Keratinocyte (primary cell): ENCODE data around the gene CPA3. TPM values are rescaled to one million over a fixed set of nuclear protein-coding genes. Genes with fewer than 3 reads are reported as not detected.

ENCODE experiments used
- DNase-seq: peaks from one replicate; pipeline ENCODE4 v3.0.0-alpha.2; 2011; ENCODE audit warnings: low read depth, missing footprints, low spot score
- FAIRE-seq: peaks from 2 replicates; lab custom pipeline; 2011; peaks lifted over from hg19 to GRCh38; lab: Jason Lieb, UNC
- H2AFZ ChIP-seq: 2 replicates; pipeline ENCODE4 v1.6.0; 2012; ENCODE audit warnings: low read length, control low read depth, inconsistent platforms; ENCODE audit not compliant: control insufficient read depth
- H3K27ac ChIP-seq: 2 replicates; pipeline ENCODE4 v1.5.1; 2011; ENCODE audit warnings: low read length; ENCODE audit not compliant: control insufficient read depth, insufficient read depth
- H3K27me3 ChIP-seq: 3 replicates; pipeline ENCODE4 v1.6.0; 2011; ENCODE audit warnings: low read length; ENCODE audit not compliant: control insufficient read depth, insufficient read depth; ENCODE audit errors: extremely low read depth
- H3K36me3 ChIP-seq, 2 experiments: 2 replicates in 1 of 2; 3 replicates in 1 of 2; pipeline ENCODE4 v1.5.1; 2011; ENCODE audit warnings: low read length in 2 of 2, mild to moderate bottlenecking in 1 of 2; ENCODE audit not compliant: control insufficient read depth in 2 of 2, insufficient read depth in 2 of 2; ENCODE audit errors: extremely low read depth in 1 of 2
- H3K4me1 ChIP-seq: 3 replicates; pipeline ENCODE4 v1.5.1; 2011; ENCODE audit warnings: low read length; ENCODE audit not compliant: control insufficient read depth, insufficient read depth; ENCODE audit errors: extremely low read depth
- H3K4me2 ChIP-seq: 3 replicates; pipeline ENCODE4 v1.6.0; 2011; ENCODE audit warnings: low read depth, low read length; ENCODE audit not compliant: control insufficient read depth, insufficient read depth; ENCODE audit errors: extremely low read depth
- H3K4me3 ChIP-seq, 3 experiments: fragments of 200-600 bp in 1 of 3; sonication (generic) in 1 of 3; 2 replicates in 2 of 3; 3 replicates in 1 of 3; pipeline ENCODE4 v1.5.1; 2011 to 2016; ENCODE audit warnings: low read length in 3 of 3, mild to moderate bottlenecking in 3 of 3, control low read depth in 2 of 3, inconsistent platforms in 1 of 3, low read depth in 1 of 3, mixed read lengths in 1 of 3, mixed run types in 1 of 3, moderate library complexity in 1 of 3; ENCODE audit not compliant: control insufficient read depth in 2 of 3, insufficient read depth in 2 of 3; ENCODE audit errors: extremely low read depth in 1 of 3
- H3K79me2 ChIP-seq: 2 replicates; pipeline ENCODE4 v1.6.0; 2012; ENCODE audit warnings: low read length; ENCODE audit not compliant: control insufficient read depth, insufficient read depth
- H3K9ac ChIP-seq: 3 replicates; pipeline ENCODE4 v1.6.0; 2011; ENCODE audit warnings: low read length; ENCODE audit not compliant: control insufficient read depth, insufficient read depth; ENCODE audit errors: extremely low read depth
- H3K9me1 ChIP-seq: 3 replicates; pipeline ENCODE4 v1.6.0; 2011; ENCODE audit warnings: low read length; ENCODE audit not compliant: control insufficient read depth, insufficient read depth; ENCODE audit errors: extremely low read depth
- H3K9me3 ChIP-seq: 2 replicates; pipeline ENCODE4 v1.5.1; 2012; ENCODE audit warnings: low read depth, low read length; ENCODE audit not compliant: control insufficient read depth
- H4K20me1 ChIP-seq: 3 replicates; pipeline ENCODE4 v1.6.0; 2011; ENCODE audit warnings: low read length; ENCODE audit not compliant: control insufficient read depth, insufficient read depth; ENCODE audit errors: extremely low read depth
- CTCF ChIP-seq, 3 experiments: IDR thresholded peaks in 1 of 3; conservative IDR thresholded peaks in 1 of 3; optimal IDR thresholded peaks in 1 of 3; 2 replicates in 2 of 3; 3 replicates in 1 of 3; pipeline versions ENCODE3 to v1.5.1; 2011; ENCODE audit warnings: low read length in 3 of 3, mild to moderate bottlenecking in 3 of 3, moderate library complexity in 2 of 3, control low read depth in 1 of 3, inconsistent platforms in 1 of 3; ENCODE audit not compliant: insufficient read depth in 2 of 3; ENCODE audit errors: extremely low read depth in 1 of 3
- EZH2 ChIP-seq: IDR thresholded peaks from one replicate; pipeline ENCODE4 v1.6.1; 2012; ENCODE audit warnings: inconsistent platforms, mild to moderate bottlenecking, low read length, moderate library complexity
- dilution Hi-C: fragments of 300-500 bp; cut with MboI; formaldehyde crosslinking; loops from one replicate; pipeline ENCODE4 v1.7.0; 2020; ENCODE audit warnings: low sequenced_read_pairs; ENCODE audit not compliant: extremely low pct_ligation_motif_present
- polyA plus RNA-seq, 5 experiments: library from polyadenylated mRNA; depleted of rRNA in 3 of 5; stranded (reverse) in 3 of 5; stranded (forward) in 1 of 5; unstranded in 1 of 5; fragments of >200 nt; gene quantifications; 1 replicate in 1 of 5; 2 replicates in 3 of 5; 3 replicates in 1 of 5; pipeline versions ENCODE4 v1.2.1 to v1.2.3, GENCODE V29; 2011 to 2012; ENCODE audit warnings: missing spikeins in 2 of 5, low read depth in 1 of 5, low replicate concordance in 1 of 5

The CPA3 gene
- polyA plus RNA-seq, 1 donor (not counting 4 experiments of a cell fraction or from before 2014, with no cell fraction given), result not detected

GRCh38 chr3:148943506-148944205 is 78.6 kb downstream of the CPA3 start:
- no peaks in the 10 kb centered on the region for H3K9me1 ChIP-seq
- TF ChIP-seq CTCF (optimal IDR thresholded peaks at IDR 0.05 in 1 of 3, IDR thresholded peaks at IDR 0.05 in 1 of 3, conservative IDR thresholded peaks at IDR 0.05 in 1 of 3; ENCODE audit: extremely low read depth in 1 of 3, insufficient read depth in 2 of 3, low read length in 3 of 3) (peak; percentile 52 to 72 (median 58)), EZH2 (no peak)
- no peak overlapping the region for H3K9ac ChIP-seq
- no peaks in the 10 kb centered on the region for H3K4me1 ChIP-seq
- no peak overlapping the region for H3K4me3 ChIP-seq
- no peaks in the 10 kb centered on the region for H3K36me3 ChIP-seq
- no peak overlapping the region for H2AFZ ChIP-seq
- H3K9me3 ChIP-seq, result no peaks in the 10 kb centered on the region
- dilution Hi-C loops, result no loop called here
- H4K20me1 ChIP-seq, result no peaks in the 10 kb centered on the region
- H3K4me2 ChIP-seq, result no peak overlapping the region
- no peaks in the 10 kb centered on the region for H3K79me2 ChIP-seq
- peak; percentile 66 for DNase-seq
- no peak overlapping the region for H3K27ac ChIP-seq
- FAIRE-seq, result peak; percentile 84
- no peaks in the 10 kb centered on the region for H3K27me3 ChIP-seq

DNA sequence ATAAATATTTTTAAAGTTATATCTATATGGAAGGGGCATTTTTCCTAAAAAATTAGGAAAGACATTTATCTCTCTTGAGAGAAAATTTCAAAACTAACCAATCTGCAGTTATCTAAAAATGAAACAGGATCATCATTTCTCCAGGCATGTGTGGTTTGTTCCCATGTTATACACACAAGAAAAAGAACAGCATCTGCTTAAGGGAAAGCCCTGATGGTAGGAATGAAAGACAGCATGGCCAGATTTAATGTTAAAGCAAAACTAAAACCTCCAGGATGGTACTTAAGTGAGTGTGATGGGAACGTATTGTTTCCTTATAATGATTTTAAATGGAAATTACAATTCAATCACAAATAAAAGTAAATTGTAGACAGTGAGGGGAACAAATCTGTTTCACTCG is 80.0 kb downstream of the CPA3 start:
- Histone ChIP-seq H3K4me2 (no peak overlapping the region), H3K9me3 (no peaks in the 10 kb centered on the region), H3K9ac (no peak overlapping the region), H4K20me1 (no peaks in the 10 kb centered on the region), H3K4me3 (no peak overlapping the region), H3K36me3 (no peaks in the 10 kb centered on the region), H2AFZ (no peak overlapping the region), H3K27me3 (no peaks in the 10 kb centered on the region), H3K27ac (no peak overlapping the region), H3K9me1 (no peaks in the 10 kb centered on the region), H3K79me2 (no peaks in the 10 kb centered on the region), H3K4me1 (no peaks in the 10 kb centered on the region)
- dilution Hi-C loops, result no loop called here
- no peak for TF ChIP-seq CTCF (optimal IDR thresholded peaks at IDR 0.05 in 1 of 3, IDR thresholded peaks at IDR 0.05 in 1 of 3, conservative IDR thresholded peaks at IDR 0.05 in 1 of 3; ENCODE audit: extremely low read depth in 1 of 3, insufficient read depth in 2 of 3, low read length in 3 of 3)
- TF ChIP-seq EZH2, result no peak
- FAIRE-seq (no peak), DNase-seq (no peak)

Other genes starting within 250 kb of the CPA3 start
- not detected in 3 replicates for gene AGTR1, start 167.4 kb upstream of the CPA3 start, polyA plus RNA-seq
- not detected in 3 replicates for gene CPB1, start 37.5 kb upstream of the CPA3 start, polyA plus RNA-seq
- gene GYG1, start 126.2 kb downstream of the CPA3 start, polyA plus RNA-seq, result 20.6 to 25.7 TPM (median 25.2 TPM) in 3 replicates
- 5.6 to 9.1 TPM (median 5.7 TPM) in 3 replicates for gene HLTF, start 221.2 kb downstream of the CPA3 start, polyA plus RNA-seq